Measurements from ENCODE around the gene ACAD8.

The ACAD8 gene

GRCh38 chr11:134292661-134293060, 39.3 kb downstream of the ACAD8 start:
- DNase-seq: no peak

DNA sequence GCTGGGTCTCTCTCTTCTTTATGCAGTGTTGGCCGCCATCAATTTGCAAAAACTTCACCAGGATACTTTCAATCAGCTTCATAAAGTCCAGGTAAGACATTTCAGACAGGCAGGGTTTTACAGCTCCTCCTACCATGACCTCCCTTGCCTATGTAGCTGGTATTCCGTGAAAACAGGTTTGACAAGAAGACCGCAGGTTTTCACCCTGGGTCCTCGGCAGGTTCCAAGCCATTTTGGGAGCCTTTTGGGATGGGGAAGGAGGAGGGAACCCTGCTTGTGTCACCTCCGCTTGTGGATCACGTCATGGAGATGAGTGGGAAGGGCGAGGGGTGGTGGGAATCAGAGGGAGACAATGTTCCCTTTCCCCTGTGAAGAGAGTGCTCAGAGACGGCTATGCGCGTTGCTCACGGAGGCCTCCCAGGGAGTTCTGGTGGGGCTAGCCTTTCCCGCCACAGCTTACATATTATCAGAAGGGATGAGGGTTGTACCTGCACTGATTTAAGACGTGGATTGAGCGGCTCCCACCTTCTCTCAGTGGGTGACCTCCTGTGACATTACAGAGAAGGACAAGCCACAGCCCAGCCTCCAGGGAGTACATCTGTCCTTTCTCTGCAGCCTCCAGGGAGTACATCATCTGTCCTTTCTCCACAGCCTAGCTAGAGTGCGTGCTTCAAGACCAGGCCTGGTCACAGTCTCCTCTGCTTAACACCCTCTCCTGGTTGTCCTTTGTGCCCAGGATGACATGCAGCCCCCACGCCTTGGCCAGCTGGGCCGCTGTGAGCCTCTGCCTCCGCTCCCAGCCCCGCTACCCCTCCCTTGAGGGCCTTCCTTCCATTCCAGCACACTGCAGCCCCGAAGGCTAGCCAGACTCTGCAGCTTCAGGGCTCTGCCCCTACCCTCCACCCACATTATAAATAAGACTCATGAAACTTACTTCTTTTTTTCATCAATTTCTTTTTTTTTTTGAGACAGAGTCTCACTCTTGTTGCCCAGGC, 40.0 kb downstream of the ACAD8 start:
- no peak for DNase-seq

- no peak for DNase-seq
These were observed 41.3 kb downstream of the ACAD8 start for GRCh38 chr11:134294664-134295063.

- no peak for DNase-seq
These were observed 58.9 kb downstream of the ACAD8 start for GRCh38 chr11:134312223-134312622.

DNA sequence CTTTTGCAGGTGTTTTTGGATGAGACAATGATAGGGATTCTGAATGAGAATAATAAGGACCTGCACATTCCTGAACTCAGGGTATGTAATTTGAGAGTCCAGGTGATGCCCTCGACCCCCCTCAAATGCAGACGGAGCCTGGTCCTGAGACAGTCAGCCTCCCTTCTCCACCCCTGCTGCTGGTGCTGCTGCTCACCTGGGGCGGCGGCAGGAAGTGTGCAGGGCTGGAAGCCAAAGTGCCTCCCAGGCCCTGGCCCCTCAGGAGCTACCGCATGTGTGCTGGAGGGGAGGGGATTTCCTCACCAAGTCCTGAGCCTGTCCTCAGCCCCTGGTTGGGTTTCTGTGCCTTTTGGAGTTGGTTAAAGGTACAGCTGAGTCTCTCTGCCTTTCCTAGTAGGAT, 59.4 kb downstream of the ACAD8 start:
- DNase-seq: no peak

DNA sequence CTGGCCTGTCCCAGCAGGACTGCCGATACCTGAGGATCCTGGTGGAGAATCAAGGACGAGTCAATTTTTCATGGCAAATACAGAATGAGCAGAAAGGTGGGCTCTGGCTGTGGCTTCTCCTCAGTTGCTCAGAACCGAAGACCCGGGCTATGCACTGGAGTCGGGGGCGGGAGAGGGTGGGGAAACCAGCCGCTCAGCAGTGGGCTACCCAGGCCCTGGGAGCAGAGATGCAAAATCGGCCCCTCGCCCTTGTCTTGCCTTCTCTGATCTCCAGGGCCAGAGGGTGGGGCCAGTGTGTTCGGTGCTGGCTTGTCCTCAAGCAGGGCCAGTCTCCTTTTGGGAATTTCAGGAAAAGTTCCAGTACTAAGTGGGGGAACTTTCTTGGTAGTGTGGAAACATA, 60.0 kb downstream of the ACAD8 start:
- DNase-seq: no peak

DNA sequence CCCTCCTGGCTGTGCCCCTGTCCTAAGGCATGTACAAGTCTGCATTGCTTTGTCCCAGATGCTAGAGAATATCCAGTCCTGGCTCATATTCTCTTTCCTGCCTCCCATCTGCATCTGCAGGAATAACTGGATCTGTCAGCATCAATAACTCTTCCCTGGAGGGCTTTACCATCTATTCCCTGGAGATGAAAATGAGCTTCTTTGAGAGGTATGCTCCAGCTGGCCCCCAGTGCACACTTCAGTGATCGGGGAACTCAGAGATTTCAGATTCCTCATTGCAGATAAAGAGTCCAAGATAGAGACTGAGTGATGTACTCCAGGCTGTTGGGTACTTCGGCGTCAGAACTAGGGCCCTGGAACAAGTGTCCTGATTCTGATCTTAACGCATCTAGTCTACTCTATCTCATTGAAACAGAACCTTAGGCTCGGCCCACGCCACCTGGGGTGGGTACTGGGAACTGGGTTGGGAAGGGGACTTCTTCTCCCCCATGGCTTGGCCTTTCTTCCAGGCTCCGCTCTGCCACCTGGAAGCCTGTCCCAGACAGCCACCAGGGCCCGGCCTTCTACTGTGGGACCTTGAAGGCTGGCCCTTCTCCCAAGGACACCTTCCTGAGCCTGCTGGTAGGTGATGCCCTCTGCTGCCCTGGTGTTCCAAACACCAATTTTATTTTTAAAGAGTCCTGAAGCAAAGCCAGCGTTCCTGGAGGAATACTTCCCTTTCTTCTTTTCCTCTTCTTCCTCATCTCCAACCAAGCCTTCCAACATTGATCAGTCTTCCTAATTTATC, 60.6 kb downstream of the ACAD8 start:
- no peak for DNase-seq
